Measurements from ENCODE around the gene PIP5K1B. TPM values are rescaled to one million over a fixed set of nuclear protein-coding genes. Genes with fewer than 3 reads are reported as not detected.

The PIP5K1B gene
- total and polyA plus RNA-seq, 2 of the 13 experiments (the other 11 are each of a cell fraction or from before 2014, with no cell fraction given), result 15.8 to 17.5 TPM

DNA sequence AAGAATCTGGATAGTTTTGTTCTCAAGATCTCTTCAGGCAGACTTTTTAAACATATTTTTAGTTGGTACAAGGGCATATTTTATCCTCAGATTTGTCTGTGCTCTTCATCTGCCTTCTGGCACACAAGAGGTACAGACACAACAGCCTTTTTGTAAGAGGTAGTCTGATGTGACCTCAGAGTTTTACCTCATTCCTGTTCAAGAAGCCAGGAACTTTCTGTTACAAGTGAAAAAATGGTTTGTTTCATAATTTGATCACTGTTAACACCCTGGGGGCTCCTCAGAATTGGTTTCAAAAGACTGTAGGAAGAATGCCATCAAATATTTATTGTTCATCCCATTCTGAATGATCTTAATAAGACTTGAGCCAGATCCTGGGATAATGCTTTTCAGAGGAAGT is 172.2 kb downstream of the PIP5K1B start (continued):
- TF ChIP-seq, protein P1, sequence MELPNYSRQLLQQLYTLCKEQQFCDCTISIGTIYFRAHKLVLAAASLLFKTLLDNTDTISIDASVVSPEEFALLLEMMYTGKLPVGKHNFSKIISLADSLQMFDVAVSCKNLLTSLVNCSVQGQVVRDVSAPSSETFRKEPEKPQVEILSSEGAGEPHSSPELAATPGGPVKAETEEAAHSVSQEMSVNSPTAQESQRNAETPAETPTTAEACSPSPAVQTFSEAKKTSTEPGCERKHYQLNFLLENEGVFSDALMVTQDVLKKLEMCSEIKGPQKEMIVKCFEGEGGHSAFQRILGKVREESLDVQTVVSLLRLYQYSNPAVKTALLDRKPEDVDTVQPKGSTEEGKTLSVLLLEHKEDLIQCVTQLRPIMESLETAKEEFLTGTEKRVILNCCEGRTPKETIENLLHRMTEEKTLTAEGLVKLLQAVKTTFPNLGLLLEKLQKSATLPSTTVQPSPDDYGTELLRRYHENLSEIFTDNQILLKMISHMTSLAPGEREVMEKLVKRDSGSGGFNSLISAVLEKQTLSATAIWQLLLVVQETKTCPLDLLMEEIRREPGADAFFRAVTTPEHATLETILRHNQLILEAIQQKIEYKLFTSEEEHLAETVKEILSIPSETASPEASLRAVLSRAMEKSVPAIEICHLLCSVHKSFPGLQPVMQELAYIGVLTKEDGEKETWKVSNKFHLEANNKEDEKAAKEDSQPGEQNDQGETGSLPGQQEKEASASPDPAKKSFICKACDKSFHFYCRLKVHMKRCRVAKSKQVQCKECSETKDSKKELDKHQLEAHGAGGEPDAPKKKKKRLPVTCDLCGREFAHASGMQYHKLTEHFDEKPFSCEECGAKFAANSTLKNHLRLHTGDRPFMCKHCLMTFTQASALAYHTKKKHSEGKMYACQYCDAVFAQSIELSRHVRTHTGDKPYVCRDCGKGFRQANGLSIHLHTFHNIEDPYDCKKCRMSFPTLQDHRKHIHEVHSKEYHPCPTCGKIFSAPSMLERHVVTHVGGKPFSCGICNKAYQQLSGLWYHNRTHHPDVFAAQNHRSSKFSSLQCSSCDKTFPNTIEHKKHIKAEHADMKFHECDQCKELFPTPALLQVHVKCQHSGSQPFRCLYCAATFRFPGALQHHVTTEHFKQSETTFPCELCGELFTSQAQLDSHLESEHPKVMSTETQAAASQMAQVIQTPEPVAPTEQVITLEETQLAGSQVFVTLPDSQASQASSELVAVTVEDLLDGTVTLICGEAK (IDR thresholded peaks at IDR 0.05), result no peak
- TF ChIP-seq, protein P1 (CRISPR knock-in tag; IDR thresholded peaks at IDR 0.05), result no peak
- no peak for TF ChIP-seq ZNF232 (CRISPR knock-in tag; IDR thresholded peaks at IDR 0.05; ENCODE audit: borderline replicate concordance)
- TF ChIP-seq, protein P2, sequence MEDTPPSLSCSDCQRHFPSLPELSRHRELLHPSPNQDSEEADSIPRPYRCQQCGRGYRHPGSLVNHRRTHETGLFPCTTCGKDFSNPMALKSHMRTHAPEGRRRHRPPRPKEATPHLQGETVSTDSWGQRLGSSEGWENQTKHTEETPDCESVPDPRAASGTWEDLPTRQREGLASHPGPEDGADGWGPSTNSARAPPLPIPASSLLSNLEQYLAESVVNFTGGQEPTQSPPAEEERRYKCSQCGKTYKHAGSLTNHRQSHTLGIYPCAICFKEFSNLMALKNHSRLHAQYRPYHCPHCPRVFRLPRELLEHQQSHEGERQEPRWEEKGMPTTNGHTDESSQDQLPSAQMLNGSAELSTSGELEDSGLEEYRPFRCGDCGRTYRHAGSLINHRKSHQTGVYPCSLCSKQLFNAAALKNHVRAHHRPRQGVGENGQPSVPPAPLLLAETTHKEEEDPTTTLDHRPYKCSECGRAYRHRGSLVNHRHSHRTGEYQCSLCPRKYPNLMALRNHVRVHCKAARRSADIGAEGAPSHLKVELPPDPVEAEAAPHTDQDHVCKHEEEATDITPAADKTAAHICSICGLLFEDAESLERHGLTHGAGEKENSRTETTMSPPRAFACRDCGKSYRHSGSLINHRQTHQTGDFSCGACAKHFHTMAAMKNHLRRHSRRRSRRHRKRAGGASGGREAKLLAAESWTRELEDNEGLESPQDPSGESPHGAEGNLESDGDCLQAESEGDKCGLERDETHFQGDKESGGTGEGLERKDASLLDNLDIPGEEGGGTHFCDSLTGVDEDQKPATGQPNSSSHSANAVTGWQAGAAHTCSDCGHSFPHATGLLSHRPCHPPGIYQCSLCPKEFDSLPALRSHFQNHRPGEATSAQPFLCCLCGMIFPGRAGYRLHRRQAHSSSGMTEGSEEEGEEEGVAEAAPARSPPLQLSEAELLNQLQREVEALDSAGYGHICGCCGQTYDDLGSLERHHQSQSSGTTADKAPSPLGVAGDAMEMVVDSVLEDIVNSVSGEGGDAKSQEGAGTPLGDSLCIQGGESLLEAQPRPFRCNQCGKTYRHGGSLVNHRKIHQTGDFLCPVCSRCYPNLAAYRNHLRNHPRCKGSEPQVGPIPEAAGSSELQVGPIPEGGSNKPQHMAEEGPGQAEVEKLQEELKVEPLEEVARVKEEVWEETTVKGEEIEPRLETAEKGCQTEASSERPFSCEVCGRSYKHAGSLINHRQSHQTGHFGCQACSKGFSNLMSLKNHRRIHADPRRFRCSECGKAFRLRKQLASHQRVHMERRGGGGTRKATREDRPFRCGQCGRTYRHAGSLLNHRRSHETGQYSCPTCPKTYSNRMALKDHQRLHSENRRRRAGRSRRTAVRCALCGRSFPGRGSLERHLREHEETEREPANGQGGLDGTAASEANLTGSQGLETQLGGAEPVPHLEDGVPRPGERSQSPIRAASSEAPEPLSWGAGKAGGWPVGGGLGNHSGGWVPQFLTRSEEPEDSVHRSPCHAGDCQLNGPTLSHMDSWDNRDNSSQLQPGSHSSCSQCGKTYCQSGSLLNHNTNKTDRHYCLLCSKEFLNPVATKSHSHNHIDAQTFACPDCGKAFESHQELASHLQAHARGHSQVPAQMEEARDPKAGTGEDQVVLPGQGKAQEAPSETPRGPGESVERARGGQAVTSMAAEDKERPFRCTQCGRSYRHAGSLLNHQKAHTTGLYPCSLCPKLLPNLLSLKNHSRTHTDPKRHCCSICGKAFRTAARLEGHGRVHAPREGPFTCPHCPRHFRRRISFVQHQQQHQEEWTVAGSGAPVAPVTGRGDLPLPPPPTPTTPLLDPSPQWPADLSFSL (CRISPR knock-in tag; IDR thresholded peaks at IDR 0.05), result no peak
- no peak for TF ChIP-seq ZNF367 (CRISPR knock-in tag; IDR thresholded peaks at IDR 0.05; ENCODE audit: borderline replicate concordance)
- TF ChIP-seq GLI4 (CRISPR knock-in tag; IDR thresholded peaks at IDR 0.05; ENCODE audit: borderline replicate concordance), result no peak
- TF ChIP-seq, protein P3, sequence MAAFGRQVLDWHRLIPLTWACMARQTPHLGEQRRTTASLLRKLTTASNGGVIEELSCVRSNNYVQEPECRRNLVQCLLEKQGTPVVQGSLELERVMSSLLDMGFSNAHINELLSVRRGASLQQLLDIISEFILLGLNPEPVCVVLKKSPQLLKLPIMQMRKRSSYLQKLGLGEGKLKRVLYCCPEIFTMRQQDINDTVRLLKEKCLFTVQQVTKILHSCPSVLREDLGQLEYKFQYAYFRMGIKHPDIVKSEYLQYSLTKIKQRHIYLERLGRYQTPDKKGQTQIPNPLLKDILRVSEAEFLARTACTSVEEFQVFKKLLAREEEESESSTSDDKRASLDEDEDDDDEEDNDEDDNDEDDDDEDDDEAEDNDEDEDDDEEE (CRISPR knock-in tag; IDR thresholded peaks at IDR 0.05), result no peak
- no peak for TF ChIP-seq FLYWCH1 (CRISPR knock-in tag; IDR thresholded peaks at IDR 0.05)
- TF ChIP-seq NFE2L1 (CRISPR knock-in tag; IDR thresholded peaks at IDR 0.05; ENCODE audit: borderline replicate concordance), result no peak
